ENCODE data around the gene CRYBB3.
"Not testable (repeated sequence)": the region's sequence is repeated elsewhere in the genome, so short reads cannot be mapped to it uniquely, and the experiment has no call there.

CRYBB3 gene

GRCh38 chr22:25197340-25197739 is 2.3 kb upstream of the CRYBB3 start:
- Histone ChIP-seq H3K9ac (ENCODE audit: low read depth, low read length) (no peak overlapping the region), H3K4me1 (ENCODE audit: insufficient read depth, low read length) (no peaks in the 10 kb centered on the region), H3K27me3 (ENCODE audit: insufficient read depth, low read length) (no peaks in the 10 kb centered on the region), H3K9me3 (ENCODE audit: insufficient read depth, low read depth, low read length) (no peaks in the 10 kb centered on the region), H3K4me3 (ENCODE audit: low read length) (no peak overlapping the region), H3K27ac (ENCODE audit: low read length) (no peak overlapping the region), H3K36me3 (ENCODE audit: insufficient read depth, low read depth, low read length) (peaks cover 3% of the 10 kb centered on the region; the same call in 1 of the 2 replicates)

GRCh38 chr22:25200967-25201366 is 1.3 kb downstream of the CRYBB3 start:
- Histone ChIP-seq H3K27me3 (ENCODE audit: insufficient read depth, low read length) (no peaks in the 10 kb centered on the region), H3K9ac (ENCODE audit: low read depth, low read length) (no peak overlapping the region), H3K4me1 (ENCODE audit: insufficient read depth, low read length) (no peaks in the 10 kb centered on the region), H3K9me3 (ENCODE audit: insufficient read depth, low read depth, low read length) (no peaks in the 10 kb centered on the region), H3K4me3 (ENCODE audit: low read length) (no peak overlapping the region), H3K36me3 (ENCODE audit: insufficient read depth, low read depth, low read length) (no peaks in the 10 kb centered on the region), H3K27ac (ENCODE audit: low read length) (no peak overlapping the region)

GRCh38 chr22:25201557-25202273 is 2.1 kb downstream of the CRYBB3 start:
- Histone ChIP-seq H3K9me3 (ENCODE audit: insufficient read depth, low read depth, low read length) (no peaks in the 10 kb centered on the region), H3K4me3 (ENCODE audit: low read length) (no peak overlapping the region), H3K27ac (ENCODE audit: low read length) (no peak overlapping the region), H3K9ac (ENCODE audit: low read depth, low read length) (no peak overlapping the region), H3K4me1 (ENCODE audit: insufficient read depth, low read length) (no peaks in the 10 kb centered on the region), H3K36me3 (ENCODE audit: insufficient read depth, low read depth, low read length) (no peaks in the 10 kb centered on the region), H3K27me3 (ENCODE audit: insufficient read depth, low read length) (no peaks in the 10 kb centered on the region)

GRCh38 chr22:25202290-25202921 is 2.7 kb downstream of the CRYBB3 start:
- H3K4me3 ChIP-seq (ENCODE audit: low read length), result no peak overlapping the region
- H3K9ac ChIP-seq (ENCODE audit: low read depth, low read length), result no peak overlapping the region
- H3K36me3 ChIP-seq (ENCODE audit: insufficient read depth, low read depth, low read length), result no peaks in the 10 kb centered on the region
- H3K27ac ChIP-seq (ENCODE audit: low read length), result no peak overlapping the region
- H3K4me1 ChIP-seq (ENCODE audit: insufficient read depth, low read length), result no peaks in the 10 kb centered on the region
- H3K9me3 ChIP-seq (ENCODE audit: insufficient read depth, low read depth, low read length), result no peaks in the 10 kb centered on the region
- H3K27me3 ChIP-seq (ENCODE audit: insufficient read depth, low read length), result no peaks in the 10 kb centered on the region

- H3K4me1 ChIP-seq (ENCODE audit: insufficient read depth, low read length), result no peaks in the 10 kb centered on the region
- no peak overlapping the region for H3K4me3 ChIP-seq (ENCODE audit: low read length)
- no peak overlapping the region for H3K9ac ChIP-seq (ENCODE audit: low read depth, low read length)
- H3K9me3 ChIP-seq (ENCODE audit: insufficient read depth, low read depth, low read length), result no peaks in the 10 kb centered on the region
- H3K27ac ChIP-seq (ENCODE audit: low read length), result no peak overlapping the region
- no peaks in the 10 kb centered on the region for H3K36me3 ChIP-seq (ENCODE audit: insufficient read depth, low read depth, low read length)
- no peaks in the 10 kb centered on the region for H3K27me3 ChIP-seq (ENCODE audit: insufficient read depth, low read length)
Measured at GRCh38 chr22:25203082-25203481, 3.4 kb downstream of the CRYBB3 start.

GRCh38 chr22:25204547-25204946 is 4.9 kb downstream of the CRYBB3 start:
- H3K27me3 ChIP-seq (ENCODE audit: insufficient read depth, low read length); H3K9me3 ChIP-seq (ENCODE audit: insufficient read depth, low read depth, low read length); H3K9ac ChIP-seq (ENCODE audit: low read depth, low read length); H3K36me3 ChIP-seq (ENCODE audit: insufficient read depth, low read depth, low read length); H3K4me3 ChIP-seq (ENCODE audit: low read length); H3K27ac ChIP-seq (ENCODE audit: low read length); H3K4me1 ChIP-seq (ENCODE audit: insufficient read depth, low read length): not testable (repeated sequence)

GRCh38 chr22:25205847-25206246 is 6.2 kb downstream of the CRYBB3 start:
- H3K27me3 ChIP-seq (ENCODE audit: insufficient read depth, low read length), result no peaks in the 10 kb centered on the region

GRCh38 chr22:25206998-25207397 is 7.3 kb downstream of the CRYBB3 start:
- H3K36me3 ChIP-seq (ENCODE audit: insufficient read depth, low read depth, low read length), result no peaks in the 10 kb centered on the region
- H3K27me3 ChIP-seq (ENCODE audit: insufficient read depth, low read length), result no peaks in the 10 kb centered on the region
- H3K9ac ChIP-seq (ENCODE audit: low read depth, low read length), result no peak overlapping the region
- H3K9me3 ChIP-seq (ENCODE audit: insufficient read depth, low read depth, low read length), result no peaks in the 10 kb centered on the region
- H3K27ac ChIP-seq (ENCODE audit: low read length), result no peak overlapping the region
- H3K4me1 ChIP-seq (ENCODE audit: insufficient read depth, low read length), result no peaks in the 10 kb centered on the region
- H3K4me3 ChIP-seq (ENCODE audit: low read length), result no peak overlapping the region

More at GRCh38 chr22:25205847-25206246, 6.2 kb downstream of the CRYBB3 start:
- H3K9me3 ChIP-seq (ENCODE audit: insufficient read depth, low read depth, low read length), result no peaks in the 10 kb centered on the region
- H3K4me3 ChIP-seq (ENCODE audit: low read length), result no peak overlapping the region
- no peak overlapping the region for H3K27ac ChIP-seq (ENCODE audit: low read length)
- H3K36me3 ChIP-seq (ENCODE audit: insufficient read depth, low read depth, low read length), result no peaks in the 10 kb centered on the region
- H3K4me1 ChIP-seq (ENCODE audit: insufficient read depth, low read length), result no peaks in the 10 kb centered on the region
- H3K9ac ChIP-seq (ENCODE audit: low read depth, low read length), result no peak overlapping the region

GRCh38 chr22:25207553-25208157 is 8.0 kb downstream of the CRYBB3 start:
- Histone ChIP-seq H3K27ac (ENCODE audit: low read length) (no peak overlapping the region), H3K4me1 (ENCODE audit: insufficient read depth, low read length) (no peaks in the 10 kb centered on the region)

GRCh38 chr22:25208328-25208727 is 8.7 kb downstream of the CRYBB3 start:
- H3K36me3 ChIP-seq (ENCODE audit: insufficient read depth, low read depth, low read length), result no peaks in the 10 kb centered on the region
- no peaks in the 10 kb centered on the region for H3K4me1 ChIP-seq (ENCODE audit: insufficient read depth, low read length)
- peaks cover 1% of the 10 kb centered on the region; the same call in 1 of the 2 replicates for H3K9me3 ChIP-seq (ENCODE audit: insufficient read depth, low read depth, low read length)
- no peak overlapping the region for H3K9ac ChIP-seq (ENCODE audit: low read depth, low read length)
- no peaks in the 10 kb centered on the region for H3K27me3 ChIP-seq (ENCODE audit: insufficient read depth, low read length)
- no peak overlapping the region for H3K4me3 ChIP-seq (ENCODE audit: low read length)
- no peak overlapping the region for H3K27ac ChIP-seq (ENCODE audit: low read length)

More at GRCh38 chr22:25207553-25208157, 8.0 kb downstream of the CRYBB3 start:
- H3K36me3 ChIP-seq (ENCODE audit: insufficient read depth, low read depth, low read length), result no peaks in the 10 kb centered on the region
- no peak overlapping the region for H3K9ac ChIP-seq (ENCODE audit: low read depth, low read length)
- no peak overlapping the region for H3K4me3 ChIP-seq (ENCODE audit: low read length)
- H3K9me3 ChIP-seq (ENCODE audit: insufficient read depth, low read depth, low read length), result no peaks in the 10 kb centered on the region
- H3K27me3 ChIP-seq (ENCODE audit: insufficient read depth, low read length), result no peaks in the 10 kb centered on the region

- H3K9ac ChIP-seq (ENCODE audit: low read depth, low read length), result no peak overlapping the region
- no peaks in the 10 kb centered on the region for H3K4me1 ChIP-seq (ENCODE audit: insufficient read depth, low read length)
- H3K27ac ChIP-seq (ENCODE audit: low read length), result no peak overlapping the region
- no peaks in the 10 kb centered on the region for H3K36me3 ChIP-seq (ENCODE audit: insufficient read depth, low read depth, low read length)
- H3K27me3 ChIP-seq (ENCODE audit: insufficient read depth, low read length), result no peaks in the 10 kb centered on the region
- H3K4me3 ChIP-seq (ENCODE audit: low read length), result no peak overlapping the region
- H3K9me3 ChIP-seq (ENCODE audit: insufficient read depth, low read depth, low read length), result peaks cover 7% of the 10 kb centered on the region; the same call in 1 of the 2 replicates
Measured at GRCh38 chr22:25208743-25209505, 9.3 kb downstream of the CRYBB3 start.
